Transverse colon (tissue), 4 donors: ENCODE results near the gene NAALADL2. TPM values are rescaled to one million over a fixed set of nuclear protein-coding genes. Genes with fewer than 3 reads are reported as not detected.
A peak's percentile ranks its signal among the peaks of the same experiment; 100 is the strongest.

Experiments used
- DNase-seq: peaks from one replicate; pipeline ENCODE4 v3.0.0-alpha.2; 2019
- H3K27ac ChIP-seq, 4 donors: fragments of 200-600 bp; sonication (generic); 2 replicates each; pipeline ENCODE4 v1.5.1; 2016 to 2018; ENCODE audit warnings: inconsistent platforms in 4 of 4
- H3K27me3 ChIP-seq: fragments of 200-600 bp; sonication (generic); 2 replicates; pipeline ENCODE4 v1.5.1; 2017; ENCODE audit warnings: inconsistent platforms
- H3K36me3 ChIP-seq, 4 donors: fragments of 200-600 bp; sonication (generic); 2 replicates each; pipeline ENCODE4 v1.5.1; 2017 to 2019; ENCODE audit warnings: inconsistent platforms in 4 of 4
- H3K4me1 ChIP-seq, 4 donors: fragments of 200-600 bp; sonication (generic); 2 replicates each; pipeline ENCODE4 v1.5.1; 2017 to 2020; ENCODE audit warnings: inconsistent platforms in 4 of 4
- H3K4me3 ChIP-seq, 4 donors: fragments of 200-600 bp; sonication (generic); 1 replicate in 1 of 4; 2 replicates in 3 of 4; pipeline versions ENCODE4 v1.5.1 to v1.6.1; 2017 to 2019; ENCODE audit warnings: inconsistent platforms in 4 of 4
- H3K9me3 ChIP-seq, 2 donors: fragments of 200-600 bp; sonication (generic); 2 replicates each; pipeline ENCODE4 v1.5.1; 2017 to 2019; ENCODE audit warnings: inconsistent platforms in 2 of 2
- CTCF ChIP-seq, 5 experiments: fragments of 200-600 bp in 3 of 5; fragments of 450-650 bp in 2 of 5; sonication (generic) in 3 of 5; IDR thresholded peaks; 1 replicate in 2 of 5; 2 replicates in 3 of 5; pipeline ENCODE4 v1.5.1; 2016 to 2017; ENCODE audit warnings: antibody characterized with exemption in 5 of 5, inconsistent platforms in 3 of 5, mild to moderate bottlenecking in 2 of 5, moderate library complexity in 1 of 5
- EP300 ChIP-seq: sonication (generic); formaldehyde crosslinking; IDR thresholded peaks from one replicate; pipeline ENCODE4 v1.6.1; 2017; ENCODE audit warnings: antibody characterized with exemption, low read depth
- POLR2A ChIP-seq: fragments of 450-650 bp; IDR thresholded peaks from one replicate; pipeline ENCODE4 v1.6.1; 2016; ENCODE audit warnings: antibody characterized with exemption, mild to moderate bottlenecking, moderate library complexity
- POLR2AphosphoS5 ChIP-seq, 3 donors: sonication (generic); formaldehyde crosslinking; IDR thresholded peaks; one replicate each; pipeline ENCODE4 v1.6.1; 2016; ENCODE audit warnings: antibody characterized with exemption in 3 of 3
- WGBS, 2 donors: methylation state at CpG; one replicate each; pipeline ENCODE4 v1.1.5; 2018; ENCODE audit warnings: low coverage in 1 of 2; 5-methylcytosine and 5-hydroxymethylcytosine counted together
- in situ Hi-C, 4 donors: fragments of 200-750 bp; cut with MboI; loops; one replicate each; pipeline versions ENCODE4 v1.15.0 to v1.15.1; 2017; ENCODE audit warnings: low sequenced_read_pairs in 3 of 4, low pct_ligation_motif_present in 1 of 4, low pct_unique_long_range_greater_than_20kb in 1 of 4
- intact Hi-C: fragments of 100-400 bp; cut with DNase I; formaldehyde crosslinking; loops from one replicate; pipeline ENCODE4 v1.15.1; 2023; ENCODE audit warnings: low total_unique reads
- total RNA-seq, 4 donors: library from RNA; depleted of rRNA; stranded (reverse); fragments of >200 nt; gene quantifications; one replicate each; pipeline ENCODE4 v1.1.0, GENCODE V29; 2016

The NAALADL2 gene
- total RNA-seq, 4 donors from 2014 or later: 10.1 to 22.7 (median 15.1) TPM

- H3K9me3 ChIP-seq: no peaks in the 10 kb centered on the region
- H3K27me3 ChIP-seq: no peaks in the 10 kb centered on the region
- no peak overlapping the region for H3K4me3 ChIP-seq
- H3K4me1 ChIP-seq: no peaks in the 10 kb centered on the region
- TF ChIP-seq CTCF (IDR thresholded peaks at IDR 0.05) (no peak), POLR2AphosphoS5 (IDR thresholded peaks at IDR 0.05) (no peak), POLR2A (no peak), EP300 (no peak)
- DNase-seq: no peak
- in situ Hi-C loops: no loop called here
- no peaks in the 10 kb centered on the region for H3K36me3 ChIP-seq
- H3K27ac ChIP-seq: no peak overlapping the region
- intact Hi-C loops: no loop called here
- 89 to 94% methylated on average over 5 of the region's 5 CpGs for WGBS, 2 donors
Measured at GRCh38 chr3:174973465-174973864, 114.3 kb downstream of the NAALADL2 start.

GRCh38 chr3:174986685-174987084 lies 127.6 kb downstream of the NAALADL2 start:
- intact Hi-C loops: no loop called here
- in situ Hi-C loops: no loop called here
- TF ChIP-seq EP300 (no peak), CTCF (IDR thresholded peaks at IDR 0.05) (no peak), POLR2AphosphoS5 (IDR thresholded peaks at IDR 0.05) (no peak), POLR2A (no peak)
- DNase-seq: no peak
- Histone ChIP-seq H3K4me1 (no peaks in the 10 kb centered on the region), H3K36me3 (no peaks in the 10 kb centered on the region), H3K27ac (no peak overlapping the region), H3K27me3 (no peaks in the 10 kb centered on the region), H3K9me3 (no peaks in the 10 kb centered on the region), H3K4me3 (no peak overlapping the region)

GRCh38 chr3:175001091-175001490 lies 142.0 kb downstream of the NAALADL2 start:
- Histone ChIP-seq H3K9me3 (no peaks in the 10 kb centered on the region), H3K27ac (no peak overlapping the region), H3K4me1 (peaks cover 0 to 7% (median 2%) of the 10 kb centered on the region in 4 donors), H3K4me3 (no peak overlapping the region), H3K36me3 (no peaks in the 10 kb centered on the region), H3K27me3 (no peaks in the 10 kb centered on the region)
- in situ Hi-C loops: no loop called here
- 86 to 88% methylated on average over 1 of the region's 1 CpG for WGBS, 2 donors
- no peak for DNase-seq
- TF ChIP-seq POLR2AphosphoS5 (IDR thresholded peaks at IDR 0.05) (no peak), EP300 (no peak), POLR2A (no peak), CTCF (IDR thresholded peaks at IDR 0.05) (no peak)
- intact Hi-C loops: no loop called here

- H3K27me3 ChIP-seq: no peaks in the 10 kb centered on the region
- peaks cover 0 to 7% (median 2%) of the 10 kb centered on the region in 4 donors for H3K4me1 ChIP-seq
- in situ Hi-C loops (no loop called here), intact Hi-C loops (no loop called here)
- no peaks in the 10 kb centered on the region for H3K9me3 ChIP-seq
- no peak overlapping the region for H3K27ac ChIP-seq
- WGBS, 2 donors: 72 to 77% methylated on average over 1 of the region's 1 CpG
- H3K4me3 ChIP-seq: no peak overlapping the region
- no peaks in the 10 kb centered on the region for H3K36me3 ChIP-seq
- no peak for DNase-seq
- TF ChIP-seq EP300 (no peak), POLR2AphosphoS5 (IDR thresholded peaks at IDR 0.05) (peak in 1 of 3 donors; percentile 82)
Measured at GRCh38 chr3:175002732-175003143, 143.6 kb downstream of the NAALADL2 start.

- Histone ChIP-seq H3K4me3 (no peak overlapping the region), H3K9me3 (no peaks in the 10 kb centered on the region), H3K4me1 (peaks cover 0 to 7% (median 2%) of the 10 kb centered on the region in 4 donors), H3K27ac (no peak overlapping the region), H3K36me3 (no peaks in the 10 kb centered on the region), H3K27me3 (no peaks in the 10 kb centered on the region)
- TF ChIP-seq POLR2A (no peak), CTCF (IDR thresholded peaks at IDR 0.05) (no peak), POLR2AphosphoS5 (IDR thresholded peaks at IDR 0.05) (no peak), EP300 (no peak)
- no peak for DNase-seq
- WGBS, 2 donors: 89 to 100% methylated on average over 2 of the region's 2 CpGs
- intact Hi-C loops (no loop called here), in situ Hi-C loops (no loop called here)
Measured at GRCh38 chr3:175003590-175003989, 144.5 kb downstream of the NAALADL2 start.
